Natural killer cell (primary cell): ENCODE measurements around the gene TTC7B. TPM values are rescaled to one million over a fixed set of nuclear protein-coding genes. Genes with fewer than 3 reads are reported as not detected.

Source experiments
- ATAC-seq, 3 donors: fragments of 150-1000 bp in 2 of 3; fragments of 200-7000 bp in 1 of 3; cut with Tn5 transposase; 1 replicate in 1 of 3; 2 replicates in 2 of 3; pipeline ENCODE4 v1.10.0; 2021; ENCODE audit warnings: mild to moderate bottlenecking in 2 of 3, moderate library complexity in 2 of 3
- DNase-seq, 2 donors: peaks; one replicate each; pipeline versions ENCODE4 v3.0.0 to v3.0.0-alpha.2; 2013 to 2021; ENCODE audit warnings: mixed read lengths in 1 of 2
- H3K27ac ChIP-seq: one replicate; pipeline ENCODE4 v1.5.1; 2013; ENCODE audit warnings: mild to moderate bottlenecking, low read length
- H3K27me3 ChIP-seq: one replicate; pipeline ENCODE4 v1.6.1; 2013; ENCODE audit warnings: low read length; ENCODE audit not compliant: control insufficient read depth, insufficient read depth
- H3K36me3 ChIP-seq: one replicate; pipeline ENCODE4 v1.6.1; 2013; ENCODE audit warnings: low read length; ENCODE audit not compliant: control insufficient read depth, insufficient read depth
- H3K4me1 ChIP-seq: one replicate; pipeline ENCODE4 v1.6.1; 2013; ENCODE audit warnings: low read length; ENCODE audit not compliant: control insufficient read depth, insufficient read depth
- H3K4me3 ChIP-seq: one replicate; pipeline ENCODE4 v1.5.1; 2013; ENCODE audit warnings: low read length
- H3K9me3 ChIP-seq: one replicate; pipeline ENCODE4 v1.6.1; 2013; ENCODE audit warnings: low read length; ENCODE audit not compliant: control insufficient read depth, insufficient read depth
- H3K27ac Mint-ChIP-seq, 2 donors: one replicate each; pipeline ENCODE4 v1.8.0; 2022; ENCODE audit warnings: mild to moderate bottlenecking in 2 of 2, mixed read lengths in 2 of 2, moderate library complexity in 1 of 2
- H3K27me3 Mint-ChIP-seq, 2 donors: one replicate each; pipeline ENCODE4 v1.8.0; 2022; ENCODE audit warnings: low read depth in 2 of 2, mixed read lengths in 2 of 2
- H3K36me3 Mint-ChIP-seq: one replicate; pipeline ENCODE4 v1.8.0; 2022; ENCODE audit warnings: mixed read lengths
- H3K4me1 Mint-ChIP-seq, 2 donors: one replicate each; pipeline ENCODE4 v1.8.0; 2022; ENCODE audit warnings: mixed read lengths in 2 of 2
- H3K4me3 Mint-ChIP-seq: one replicate; pipeline ENCODE4 v1.8.0; 2022; ENCODE audit warnings: mild to moderate bottlenecking, moderate library complexity, mixed read lengths
- H3K9me3 Mint-ChIP-seq, 2 donors: one replicate each; pipeline ENCODE4 v1.8.0; 2022; ENCODE audit warnings: mixed read lengths in 2 of 2
- WGBS: methylation state at CpG from one replicate; pipeline ENCODE4 v1.1.7; 2013; ENCODE audit warnings: missing lambda C conversion rate; ENCODE audit not compliant: insufficient coverage; 5-methylcytosine and 5-hydroxymethylcytosine counted together
- intact Hi-C: fragments of 100-400 bp; cut with micrococcal nuclease; formaldehyde crosslinking; loops from one replicate; pipeline ENCODE4 v1.14.2; 2022
- total RNA-seq, 4 donors: library from RNA; stranded (reverse); fragments of 120-200 nt in 1 of 4; gene quantifications; one replicate each; pipeline versions ENCODE4 v1.2.3 to v1.2.4, GENCODE V29; 2013 to 2022
- TF ChIP-seq, protein P1 (sequence below): fragments of 200-600 bp; IDR thresholded peaks from one replicate; pipeline ENCODE4 v1.8.0; 2022; ENCODE audit warnings: antibody characterized with exemption

The TTC7B gene
- total RNA-seq, 3 donors from 2014 or later (not counting 1 experiment from before 2014, with no cell fraction given) = 1.7 to 17.2 (median 5.9) TPM

DNA sequence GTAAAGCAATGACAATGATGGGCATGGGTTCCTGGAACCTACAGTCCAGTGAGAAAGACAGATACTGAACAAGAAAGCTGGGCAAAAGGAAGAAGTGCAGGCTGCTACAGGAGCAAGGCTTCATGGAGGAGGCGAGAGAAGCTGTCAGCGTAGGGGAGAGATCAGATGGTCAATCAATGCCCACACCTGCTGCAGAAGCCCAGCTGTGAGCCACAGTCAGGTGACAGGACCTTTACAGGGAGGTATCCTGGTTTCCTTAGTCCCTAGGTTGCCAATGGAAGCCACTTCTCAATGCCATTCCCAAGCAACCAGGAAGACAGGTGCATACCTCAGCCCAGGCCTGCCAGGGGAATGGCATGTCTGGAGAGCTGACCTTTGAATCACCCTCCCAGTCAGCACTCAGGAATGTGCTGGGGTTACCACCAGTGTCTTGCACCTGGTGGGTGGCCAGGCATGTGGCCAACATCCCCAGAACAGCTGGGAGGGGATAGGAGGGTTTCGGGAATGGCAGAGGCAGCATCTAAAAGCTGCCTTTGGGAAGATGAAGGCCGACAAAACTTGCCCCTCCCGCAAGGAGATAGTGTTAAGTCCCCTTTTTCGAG is 170.3 kb downstream of the TTC7B start:
- Histone ChIP-seq H3K36me3 (no peaks in the 10 kb centered on the region), H3K9me3 (no peaks in the 10 kb centered on the region), H3K27ac (no peak overlapping the region), H3K27me3 (no peaks in the 10 kb centered on the region), H3K4me3 (no peak overlapping the region), H3K4me1 (no peaks in the 10 kb centered on the region)
- TF ChIP-seq, protein P1, sequence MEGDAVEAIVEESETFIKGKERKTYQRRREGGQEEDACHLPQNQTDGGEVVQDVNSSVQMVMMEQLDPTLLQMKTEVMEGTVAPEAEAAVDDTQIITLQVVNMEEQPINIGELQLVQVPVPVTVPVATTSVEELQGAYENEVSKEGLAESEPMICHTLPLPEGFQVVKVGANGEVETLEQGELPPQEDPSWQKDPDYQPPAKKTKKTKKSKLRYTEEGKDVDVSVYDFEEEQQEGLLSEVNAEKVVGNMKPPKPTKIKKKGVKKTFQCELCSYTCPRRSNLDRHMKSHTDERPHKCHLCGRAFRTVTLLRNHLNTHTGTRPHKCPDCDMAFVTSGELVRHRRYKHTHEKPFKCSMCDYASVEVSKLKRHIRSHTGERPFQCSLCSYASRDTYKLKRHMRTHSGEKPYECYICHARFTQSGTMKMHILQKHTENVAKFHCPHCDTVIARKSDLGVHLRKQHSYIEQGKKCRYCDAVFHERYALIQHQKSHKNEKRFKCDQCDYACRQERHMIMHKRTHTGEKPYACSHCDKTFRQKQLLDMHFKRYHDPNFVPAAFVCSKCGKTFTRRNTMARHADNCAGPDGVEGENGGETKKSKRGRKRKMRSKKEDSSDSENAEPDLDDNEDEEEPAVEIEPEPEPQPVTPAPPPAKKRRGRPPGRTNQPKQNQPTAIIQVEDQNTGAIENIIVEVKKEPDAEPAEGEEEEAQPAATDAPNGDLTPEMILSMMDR = no peak
- H3K4me1 Mint-ChIP-seq = no peaks in the 10 kb centered on the region
- DNase-seq (no peak), ATAC-seq (no peak)
- H3K27me3 Mint-ChIP-seq = peaks cover 0 to 3% of the 10 kb centered on the region in 2 donors
- H3K4me3 Mint-ChIP-seq = no peak overlapping the region
- WGBS = 97% methylated on average over 6 of the region's 6 CpGs
- H3K9me3 Mint-ChIP-seq = no peaks in the 10 kb centered on the region
- no peaks in the 10 kb centered on the region for H3K36me3 Mint-ChIP-seq
- H3K27ac Mint-ChIP-seq = no peak overlapping the region
- intact Hi-C loops = no loop called here

DNA sequence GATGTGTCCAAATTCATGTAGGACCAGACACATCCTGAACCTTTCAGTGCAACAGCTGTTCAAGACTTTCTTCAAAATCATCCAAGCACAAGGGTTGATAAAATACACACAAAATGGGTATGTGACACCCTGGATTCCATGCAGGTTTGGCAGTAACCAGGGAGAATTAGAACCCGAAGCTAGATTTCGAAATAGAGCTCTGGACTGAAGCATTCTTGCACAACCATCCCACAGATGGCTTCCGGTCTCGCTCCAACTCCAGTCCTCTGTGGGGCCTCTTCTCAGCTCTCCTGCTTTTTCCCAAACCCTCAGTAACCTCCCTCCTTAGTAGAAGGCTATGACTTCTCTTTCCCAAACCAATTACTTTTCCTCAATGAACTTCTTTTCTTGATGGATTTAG is 171.3 kb downstream of the TTC7B start:
- no peaks in the 10 kb centered on the region for H3K4me1 Mint-ChIP-seq
- H3K9me3 Mint-ChIP-seq = no peaks in the 10 kb centered on the region
- intact Hi-C loops = no loop called here
- Histone ChIP-seq H3K36me3 (no peaks in the 10 kb centered on the region), H3K27ac (no peak overlapping the region), H3K4me3 (no peak overlapping the region), H3K27me3 (no peaks in the 10 kb centered on the region), H3K9me3 (no peaks in the 10 kb centered on the region), H3K4me1 (no peaks in the 10 kb centered on the region)
- H3K4me3 Mint-ChIP-seq = no peak overlapping the region
- H3K36me3 Mint-ChIP-seq = no peaks in the 10 kb centered on the region
- no peak overlapping the region for H3K27ac Mint-ChIP-seq
- H3K27me3 Mint-ChIP-seq = no peaks in the 10 kb centered on the region
- ATAC-seq (no peak), DNase-seq (no peak)
- WGBS = 93% methylated on average over 4 of the region's 4 CpGs
- TF ChIP-seq, protein P1 = no peak

DNA sequence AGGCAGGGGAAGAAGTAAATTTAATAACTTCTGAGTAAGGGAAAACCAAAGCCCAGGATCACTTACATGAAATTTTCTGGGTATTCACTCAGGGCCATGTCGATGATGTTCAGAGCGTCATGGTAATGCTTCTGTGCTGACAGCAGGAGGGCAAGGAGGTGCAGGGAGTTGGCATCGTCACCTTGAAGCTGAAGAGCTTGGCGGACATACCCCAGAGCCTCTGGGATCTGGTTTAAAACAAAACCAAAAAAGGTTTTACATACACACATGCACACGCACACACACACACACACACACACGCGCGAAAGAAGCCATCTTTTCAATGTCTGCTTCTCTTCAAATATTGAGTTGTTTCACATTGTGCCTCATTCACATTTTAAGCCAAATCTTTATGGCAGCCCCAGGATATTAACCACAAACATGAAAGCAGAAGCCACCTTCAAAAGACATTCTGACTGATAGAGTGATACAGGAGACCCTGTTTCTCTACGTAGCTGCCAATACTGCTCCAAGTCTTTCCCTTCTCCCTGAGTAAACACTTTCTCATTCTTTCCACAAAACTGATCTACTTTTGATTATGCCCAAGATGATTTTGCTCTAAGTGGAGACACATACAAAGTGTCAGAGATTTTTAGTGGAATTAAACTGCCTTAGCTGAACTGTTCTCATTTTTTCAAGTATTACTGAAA is 172.1 kb downstream of the TTC7B start:
- WGBS = 75% methylated on average over 9 of the region's 9 CpGs
- TF ChIP-seq, protein P1 = no peak
- H3K27me3 ChIP-seq = no peaks in the 10 kb centered on the region
- H3K4me1 Mint-ChIP-seq = no peaks in the 10 kb centered on the region
- H3K36me3 ChIP-seq = no peaks in the 10 kb centered on the region
- no peaks in the 10 kb centered on the region for H3K9me3 ChIP-seq
- no peak for DNase-seq
- no peak for ATAC-seq
- no peaks in the 10 kb centered on the region for H3K4me1 ChIP-seq
- H3K4me3 Mint-ChIP-seq = no peak overlapping the region
- H3K4me3 ChIP-seq = no peak overlapping the region
- no peaks in the 10 kb centered on the region for H3K27me3 Mint-ChIP-seq
- H3K36me3 Mint-ChIP-seq = no peaks in the 10 kb centered on the region
- intact Hi-C loops = no loop called here
- H3K27ac Mint-ChIP-seq = no peak overlapping the region
- no peak overlapping the region for H3K27ac ChIP-seq
- H3K9me3 Mint-ChIP-seq = no peaks in the 10 kb centered on the region
